Measurements from ENCODE around the gene MYADML2.
"Not testable (repeated sequence)": the region's sequence is repeated elsewhere in the genome, so short reads cannot be mapped to it uniquely, and the experiment has no call there.

The MYADML2 gene

GRCh38 chr17:81958633-81959342 lies 11.8 kb upstream of the MYADML2 start:
- no peak for DNase-seq (ENCODE audit: low spot score)

GRCh38 chr17:81957691-81958432 lies 10.8 kb upstream of the MYADML2 start:
- DNase-seq (ENCODE audit: low spot score) = no peak

- DNase-seq (ENCODE audit: low spot score) = no peak
Measured at GRCh38 chr17:81956607-81957589, 9.9 kb upstream of the MYADML2 start.

GRCh38 chr17:81955756-81956544 lies 8.9 kb upstream of the MYADML2 start:
- no peak for DNase-seq (ENCODE audit: low spot score)

GRCh38 chr17:81955058-81955681 lies 8.1 kb upstream of the MYADML2 start:
- DNase-seq (ENCODE audit: low spot score) = no peak

GRCh38 chr17:81954131-81955057 lies 7.4 kb upstream of the MYADML2 start:
- no peak for DNase-seq (ENCODE audit: low spot score)

GRCh38 chr17:81953443-81953842 lies 6.4 kb upstream of the MYADML2 start:
- not testable (repeated sequence) for DNase-seq (ENCODE audit: low spot score)

- DNase-seq (ENCODE audit: low spot score) = no peak
Measured at GRCh38 chr17:81952792-81953228, 5.8 kb upstream of the MYADML2 start.

- DNase-seq (ENCODE audit: low spot score) = no peak
Measured at GRCh38 chr17:81951785-81952684, 5.0 kb upstream of the MYADML2 start.

- no peak for DNase-seq (ENCODE audit: low spot score)
Measured at GRCh38 chr17:81950501-81950900, 3.5 kb upstream of the MYADML2 start.

- no peak for DNase-seq (ENCODE audit: low spot score)
Measured at GRCh38 chr17:81948635-81949378, 1.8 kb upstream of the MYADML2 start.

- DNase-seq (ENCODE audit: low spot score) = no peak
Measured at GRCh38 chr17:81944858-81945257, 2.2 kb downstream of the MYADML2 start.

- DNase-seq (ENCODE audit: low spot score) = no peak
Measured at GRCh38 chr17:81942167-81942553, 4.9 kb downstream of the MYADML2 start.

- no peak for DNase-seq (ENCODE audit: low spot score)
Measured at GRCh38 chr17:81941484-81942166, 5.4 kb downstream of the MYADML2 start.

GRCh38 chr17:81940538-81941483 lies 6.2 kb downstream of the MYADML2 start:
- DNase-seq (ENCODE audit: low spot score) = no peak

GRCh38 chr17:81939881-81940385 lies 7.1 kb downstream of the MYADML2 start:
- DNase-seq (ENCODE audit: low spot score) = peak; percentile 66
